Measurements from ENCODE around the gene PDZK1IP1.

DNA sequence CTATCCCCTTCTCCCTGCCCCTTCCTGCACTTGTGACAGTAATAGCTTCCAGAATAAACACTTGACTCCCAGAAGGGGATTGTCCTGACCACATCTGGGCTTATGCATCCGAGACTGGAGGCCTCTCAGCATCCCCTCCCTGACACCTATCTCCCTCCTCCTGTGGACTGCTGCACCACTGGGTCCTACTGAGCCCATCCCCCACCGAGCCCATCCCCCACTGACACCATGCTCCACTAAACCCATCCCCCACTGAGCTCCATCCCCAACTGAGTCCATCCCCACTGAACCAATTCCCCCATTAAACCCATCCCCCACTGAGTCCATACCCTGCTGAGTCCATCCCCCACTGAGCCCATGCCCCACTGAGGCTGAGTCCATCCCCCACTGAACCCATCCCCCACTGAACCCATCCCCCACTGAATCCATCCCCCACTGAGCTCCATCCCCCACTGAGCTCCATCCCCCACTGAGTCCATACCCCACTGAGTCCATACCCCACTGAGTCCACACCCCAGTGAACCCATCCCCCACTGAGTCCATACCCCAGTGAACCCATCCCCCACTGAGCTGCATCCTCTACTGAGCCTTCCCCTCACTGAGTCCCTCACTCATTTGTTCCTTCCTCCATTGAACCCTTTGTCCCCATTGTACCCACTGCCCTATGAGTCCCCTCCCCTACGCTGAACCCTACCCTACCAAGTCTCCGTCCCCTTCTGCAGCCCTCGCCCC, 5.6 kb downstream of the PDZK1IP1 start:
- TF ChIP-seq POLR2A (IDR thresholded peaks at IDR 0.05): no peak
- TF ChIP-seq, protein P1, sequence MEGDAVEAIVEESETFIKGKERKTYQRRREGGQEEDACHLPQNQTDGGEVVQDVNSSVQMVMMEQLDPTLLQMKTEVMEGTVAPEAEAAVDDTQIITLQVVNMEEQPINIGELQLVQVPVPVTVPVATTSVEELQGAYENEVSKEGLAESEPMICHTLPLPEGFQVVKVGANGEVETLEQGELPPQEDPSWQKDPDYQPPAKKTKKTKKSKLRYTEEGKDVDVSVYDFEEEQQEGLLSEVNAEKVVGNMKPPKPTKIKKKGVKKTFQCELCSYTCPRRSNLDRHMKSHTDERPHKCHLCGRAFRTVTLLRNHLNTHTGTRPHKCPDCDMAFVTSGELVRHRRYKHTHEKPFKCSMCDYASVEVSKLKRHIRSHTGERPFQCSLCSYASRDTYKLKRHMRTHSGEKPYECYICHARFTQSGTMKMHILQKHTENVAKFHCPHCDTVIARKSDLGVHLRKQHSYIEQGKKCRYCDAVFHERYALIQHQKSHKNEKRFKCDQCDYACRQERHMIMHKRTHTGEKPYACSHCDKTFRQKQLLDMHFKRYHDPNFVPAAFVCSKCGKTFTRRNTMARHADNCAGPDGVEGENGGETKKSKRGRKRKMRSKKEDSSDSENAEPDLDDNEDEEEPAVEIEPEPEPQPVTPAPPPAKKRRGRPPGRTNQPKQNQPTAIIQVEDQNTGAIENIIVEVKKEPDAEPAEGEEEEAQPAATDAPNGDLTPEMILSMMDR (IDR thresholded peaks at IDR 0.05): no peak

All from heart left ventricle (tissue), 13 donors.